B cell (primary cell): ENCODE results near the gene NR1H2. TPM values are rescaled to one million over a fixed set of nuclear protein-coding genes. Genes with fewer than 3 reads are reported as not detected.
"Not testable (repeated sequence)": the region's sequence is repeated elsewhere in the genome, so short reads cannot be mapped to it uniquely, and the experiment has no call there.

Source experiments
- ATAC-seq: fragments of 200-7000 bp; cut with Tn5 transposase; one replicate; pipeline ENCODE4 v1.10.0; 2021; ENCODE audit warnings: low read depth, mild to moderate bottlenecking, moderate number of reproducible peaks, moderate library complexity
- CTCF ChIA-PET: fragments of 350-600 bp; sonication (Branson Sonifier 250); formaldehyde crosslinking; loops from one replicate; lab custom pipeline; 2021; ENCODE audit warnings: antibody characterized with exemption, inconsistent platforms; lab: Charles Lee
- POLR2A ChIA-PET: fragments of 350-600 bp; sonication (Branson Sonifier 250); formaldehyde crosslinking; loops from one replicate; lab custom pipeline; 2021; ENCODE audit warnings: antibody characterized with exemption; lab: Charles Lee
- DNase-seq: peaks from one replicate; pipeline ENCODE4 v3.0.0; 2013
- H2AFZ ChIP-seq: 2 replicates; pipeline ENCODE4 v1.6.1; 2012; ENCODE audit warnings: mild to moderate bottlenecking, low read depth, low read length; ENCODE audit not compliant: insufficient read depth, poor library complexity, severe bottlenecking
- H3K27ac ChIP-seq, 2 donors: 1 replicate in 1 of 2; 2 replicates in 1 of 2; pipeline ENCODE4 v1.5.1; 2012 to 2013; ENCODE audit warnings: low read length in 2 of 2, mild to moderate bottlenecking in 2 of 2, moderate library complexity in 1 of 2
- H3K27me3 ChIP-seq, 4 experiments: fragments of 200-600 bp in 1 of 4; sonication (generic) in 1 of 4; replicated peaks in 1 of 4; 1 replicate in 2 of 4; 2 replicates in 2 of 4; pipeline versions ENCODE4 v1.6.1 to v1.7.0; 2013 to 2016; ENCODE audit warnings: low read length in 3 of 4, mild to moderate bottlenecking in 2 of 4, mixed read lengths in 1 of 4, moderate library complexity in 1 of 4; ENCODE audit not compliant: insufficient read depth in 4 of 4, control insufficient read depth in 3 of 4; ENCODE audit errors: control extremely low read depth in 1 of 4
- H3K36me3 ChIP-seq, 2 experiments: replicated peaks in 1 of 2; 1 replicate in 1 of 2; 2 replicates in 1 of 2; pipeline versions ENCODE4 v1.6.1 to v1.7.1; 2013; ENCODE audit warnings: low read length in 1 of 2; ENCODE audit not compliant: insufficient read depth in 2 of 2, control insufficient read depth in 1 of 2; ENCODE audit errors: control extremely low read depth in 1 of 2, extremely low read depth in 1 of 2
- H3K4me1 ChIP-seq, 2 donors: fragments of 200-600 bp in 1 of 2; sonication (generic) in 1 of 2; 1 replicate in 1 of 2; 2 replicates in 1 of 2; pipeline versions ENCODE4 v1.5.1 to v1.6.1; 2013 to 2017; ENCODE audit warnings: low read length in 2 of 2; ENCODE audit not compliant: control insufficient read depth in 2 of 2, insufficient read depth in 2 of 2
- H3K4me2 ChIP-seq: replicated peaks from 2 replicates; pipeline ENCODE3; 2012; ENCODE audit warnings: mild to moderate bottlenecking, low read depth, low read length; ENCODE audit not compliant: poor library complexity, severe bottlenecking
- H3K4me3 ChIP-seq, 5 experiments: fragments of 200-600 bp in 1 of 5; sonication (generic) in 1 of 5; 1 replicate in 3 of 5; 2 replicates in 2 of 5; pipeline versions ENCODE4 v1.5.1 to v1.7.0; 2011 to 2016; ENCODE audit warnings: low read length in 4 of 5, mild to moderate bottlenecking in 4 of 5, low read depth in 2 of 5, control low read depth in 1 of 5, moderate library complexity in 1 of 5; ENCODE audit not compliant: insufficient read depth in 1 of 5; ENCODE audit errors: control extremely low read depth in 1 of 5, extremely low read depth in 1 of 5
- H3K79me2 ChIP-seq: fragments of 200-600 bp; sonication (generic); one replicate; pipeline ENCODE4 v1.6.0; 2016; ENCODE audit warnings: low read length; ENCODE audit not compliant: control insufficient read depth, insufficient read depth
- H3K9ac ChIP-seq: fragments of 200-600 bp; sonication (generic); 2 replicates; pipeline ENCODE4 v1.6.1; 2017; ENCODE audit warnings: mild to moderate bottlenecking, low read length, moderate library complexity
- H3K9me3 ChIP-seq, 3 donors: one replicate each; pipeline versions ENCODE4 v1.6.1 to v1.7.1; 2013; ENCODE audit warnings: low read length in 2 of 3; ENCODE audit not compliant: control insufficient read depth in 2 of 3, insufficient read depth in 1 of 3; ENCODE audit errors: control extremely low read depth in 1 of 3
- H4K20me1 ChIP-seq: 2 replicates; pipeline ENCODE4 v1.6.0; 2012; ENCODE audit warnings: mild to moderate bottlenecking, low read length; ENCODE audit not compliant: insufficient read depth, control insufficient read depth, poor library complexity, severe bottlenecking
- H3K27ac Mint-ChIP-seq: one replicate; pipeline ENCODE4 v1.8.0; 2021; ENCODE audit warnings: mixed read lengths
- H3K27me3 Mint-ChIP-seq: one replicate; pipeline ENCODE4 v1.8.0; 2021; ENCODE audit warnings: mixed read lengths
- H3K4me1 Mint-ChIP-seq: one replicate; pipeline ENCODE4 v1.8.0; 2021; ENCODE audit warnings: mixed read lengths
- H3K4me3 Mint-ChIP-seq: one replicate; pipeline ENCODE4 v1.8.0; 2021; ENCODE audit warnings: mixed read lengths
- H3K9me3 Mint-ChIP-seq: one replicate; pipeline ENCODE4 v1.8.0; 2022; ENCODE audit warnings: mixed read lengths; ENCODE audit not compliant: insufficient read depth
- CTCF ChIP-seq: fragments of 200-600 bp; IDR thresholded peaks from one replicate; pipeline ENCODE4 v1.8.0; 2022; ENCODE audit warnings: antibody characterized with exemption, mild to moderate bottlenecking
- EZH2 ChIP-seq: IDR thresholded peaks from 2 replicates; pipeline ENCODE4 v1.6.1; 2012; ENCODE audit warnings: borderline replicate concordance, low read depth, mild to moderate bottlenecking, moderate library complexity, low read length; ENCODE audit not compliant: insufficient read depth, poor library complexity, severe bottlenecking
- WGBS: methylation state at CpG from one replicate; pipeline ENCODE4 v1.1.5; 2013; ENCODE audit warnings: missing lambda C conversion rate; ENCODE audit not compliant: insufficient coverage; 5-methylcytosine and 5-hydroxymethylcytosine counted together
- intact Hi-C: fragments of 100-400 bp; cut with micrococcal nuclease; formaldehyde crosslinking; loops from one replicate; pipeline ENCODE4 v1.10.0; 2022
- polyA plus RNA-seq: library from polyadenylated mRNA; depleted of rRNA; stranded (reverse); fragments of >200 nt; gene quantifications from 2 replicates; pipeline ENCODE4 v1.2.3, GENCODE V29; 2012
- total RNA-seq, 2 donors: library from RNA; stranded (reverse); fragments of 120-200 nt in 1 of 2; gene quantifications; 1 replicate in 1 of 2; 2 replicates in 1 of 2; pipeline versions ENCODE4 v1.2.3 to v1.2.4, GENCODE V29; 2013 to 2022

The NR1H2 gene
- total and polyA plus RNA-seq, 2 donors (not counting 1 experiment from before 2014, with no cell fraction given): 116 to 164 TPM

- H3K4me3 Mint-ChIP-seq: peak overlapping the region; percentile 87
- peak overlapping the region; percentile 93 for H3K27ac Mint-ChIP-seq
- peak overlapping the region; percentile 84 for H3K9ac ChIP-seq
- POLR2A ChIA-PET: interaction anchor here (0.9 to 9.3 kb wide), 4 partner anchors 13 to 87 kb away, joined by 3 to 122 read pairs (median 16); partner anchors contain the start of gene KCNC3
- H3K9me3 ChIP-seq: peaks cover 0 to 11% (median 0%) of the 10 kb centered on the region in 3 donors
- H3K4me1 Mint-ChIP-seq: peaks cover 78% of the 10 kb centered on the region
- CTCF ChIA-PET: interaction anchor here (0.8 to 6.9 kb wide), 5 partner anchors 11 to 577 kb away, joined by 3 to 45 read pairs (median 7); partner anchors contain the start of gene KCNC3
- H3K27me3 ChIP-seq: no peaks in the 10 kb centered on the region
- ATAC-seq (peak; percentile 66), DNase-seq (peak; percentile 94)
- no peaks in the 10 kb centered on the region for H3K9me3 Mint-ChIP-seq
- H3K4me1 ChIP-seq: peaks cover 77 to 84% of the 10 kb centered on the region in 2 donors
- peak overlapping the region; percentile 71 to 91 (median 81) for H3K4me3 ChIP-seq
- peaks cover 0 to 8% of the 10 kb centered on the region in 2 experiments for H3K36me3 ChIP-seq
- H2AFZ ChIP-seq: no peak overlapping the region
- H3K79me2 ChIP-seq: peaks cover 53% of the 10 kb centered on the region
- intact Hi-C loops: loop anchor here (1.0 to 5.0 kb wide), 3 partner anchors 11 to 73 kb away; partner anchors contain the start of genes KCNC3 and SPIB
- H3K27ac ChIP-seq: peak overlapping the region; percentile 69 to 70
- TF ChIP-seq EZH2 (no peak), CTCF (no peak)
- peak overlapping the region; percentile 86 for H3K4me2 ChIP-seq
- peaks cover 29% of the 10 kb centered on the region for H4K20me1 ChIP-seq
- WGBS: 25% methylated on average over 1 of the region's 8 CpGs
- no peaks in the 10 kb centered on the region for H3K27me3 Mint-ChIP-seq
These were observed 31.5 kb upstream of the NR1H2 start for GRCh38 chr19:50344661-50345318.

- Histone ChIP-seq H3K27ac (peak overlapping the region; percentile 72 to 91), H3K9ac (peak overlapping the region; percentile 33), H3K4me3 (peak overlapping the region in 1 of 5 experiments; percentile 21), H3K79me2 (peaks cover 51% of the 10 kb centered on the region), H3K4me2 (peak overlapping the region; percentile 42), H3K4me1 (peaks cover 71 to 80% of the 10 kb centered on the region in 2 donors)
- H3K27ac Mint-ChIP-seq: peak overlapping the region; percentile 96
- not testable (repeated sequence) for H3K27me3 ChIP-seq, H2AFZ ChIP-seq, H3K9me3 Mint-ChIP-seq, H3K9me3 ChIP-seq, H3K36me3 ChIP-seq, H3K27me3 Mint-ChIP-seq, H4K20me1 ChIP-seq
- H3K4me3 Mint-ChIP-seq: peak overlapping the region; percentile 72
- POLR2A ChIA-PET: interaction anchor here (0.6 to 9.3 kb wide), 3 partner anchors 10 to 1934 kb away, joined by 9 to 122 read pairs (median 12); partner anchors contain the start of gene KCNC3
- ATAC-seq (peak; percentile 40), DNase-seq (peak; percentile 85)
- WGBS: 9% methylated on average over 4 of the region's 8 CpGs
- intact Hi-C loops: loop anchor here (1.0 kb wide), 1 partner anchor 10 kb away; no protein-coding TSS in a partner anchor
- CTCF ChIA-PET: interaction anchor here (0.6 to 3.6 kb wide), 8 partner anchors 10 to 113 kb away, joined by 3 to 34 read pairs (median 4); partner anchors contain the start of gene KCNC3
- peaks cover 70% of the 10 kb centered on the region for H3K4me1 Mint-ChIP-seq
These were observed 29.1 kb upstream of the NR1H2 start for GRCh38 chr19:50347089-50347581.
